ENCODE results near the gene MAP3K2. TPM values are rescaled to one million over a fixed set of nuclear protein-coding genes. Genes with fewer than 3 reads are reported as not detected.

Gene MAP3K2
- total RNA-seq, 1 donor from 2014 or later: 22.2 TPM

DNA sequence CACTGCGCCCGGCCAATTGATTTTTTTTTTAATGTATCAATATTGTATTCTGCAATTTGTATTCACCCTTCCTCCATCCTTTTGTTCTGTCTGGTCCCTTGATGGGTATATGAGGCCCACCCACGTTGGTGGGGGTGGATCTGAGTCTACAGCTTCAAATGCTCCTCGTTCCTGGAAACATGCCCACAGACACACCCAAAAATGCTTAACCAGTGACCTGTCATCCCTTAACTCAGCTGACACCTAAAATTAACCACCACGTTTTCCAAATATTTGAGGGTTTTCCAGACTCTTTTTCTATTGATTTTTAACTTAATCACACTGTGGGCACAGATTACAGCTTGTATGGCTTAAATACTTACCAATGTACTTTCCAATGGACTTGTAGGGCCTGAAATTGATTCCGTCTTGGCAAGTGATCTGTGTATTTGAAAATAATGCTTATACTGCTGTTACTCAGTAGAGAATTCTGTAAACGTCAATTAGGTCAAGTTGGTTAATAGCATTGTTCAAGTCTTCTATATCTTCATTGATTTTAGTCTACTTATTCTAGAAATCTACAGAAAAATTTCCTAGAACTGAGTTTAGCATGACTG is 133.3 kb downstream of the MAP3K2 start:
- intact Hi-C loops (cut with micrococcal nuclease): no loop called here

More for the DNA sequence above, 133.3 kb downstream of the MAP3K2 start:
- Histone ChIP-seq H3K4me1 (no peaks in the 10 kb centered on the region), H3K4me3 (no peak overlapping the region), H3K9me3 (replicated peaks) (no peaks in the 10 kb centered on the region), H3K27me3 (ENCODE audit: low read depth) (no peaks in the 10 kb centered on the region), H3K36me3 (peaks cover 35% of the 10 kb centered on the region), H3K27ac (replicated peaks) (no peak overlapping the region)
- DNase-seq: no peak
- TF ChIP-seq, protein P1, sequence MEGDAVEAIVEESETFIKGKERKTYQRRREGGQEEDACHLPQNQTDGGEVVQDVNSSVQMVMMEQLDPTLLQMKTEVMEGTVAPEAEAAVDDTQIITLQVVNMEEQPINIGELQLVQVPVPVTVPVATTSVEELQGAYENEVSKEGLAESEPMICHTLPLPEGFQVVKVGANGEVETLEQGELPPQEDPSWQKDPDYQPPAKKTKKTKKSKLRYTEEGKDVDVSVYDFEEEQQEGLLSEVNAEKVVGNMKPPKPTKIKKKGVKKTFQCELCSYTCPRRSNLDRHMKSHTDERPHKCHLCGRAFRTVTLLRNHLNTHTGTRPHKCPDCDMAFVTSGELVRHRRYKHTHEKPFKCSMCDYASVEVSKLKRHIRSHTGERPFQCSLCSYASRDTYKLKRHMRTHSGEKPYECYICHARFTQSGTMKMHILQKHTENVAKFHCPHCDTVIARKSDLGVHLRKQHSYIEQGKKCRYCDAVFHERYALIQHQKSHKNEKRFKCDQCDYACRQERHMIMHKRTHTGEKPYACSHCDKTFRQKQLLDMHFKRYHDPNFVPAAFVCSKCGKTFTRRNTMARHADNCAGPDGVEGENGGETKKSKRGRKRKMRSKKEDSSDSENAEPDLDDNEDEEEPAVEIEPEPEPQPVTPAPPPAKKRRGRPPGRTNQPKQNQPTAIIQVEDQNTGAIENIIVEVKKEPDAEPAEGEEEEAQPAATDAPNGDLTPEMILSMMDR (IDR thresholded peaks at IDR 0.05; ENCODE audit: borderline replicate concordance): no peak

Small RNAs within 50 kb of the gene (microRNA-seq; reads per million reads assigned to microRNA genes)
- gene MIR4783: not detected

Other genes with a start within 250 kb of the MAP3K2 start
- gene CYP27C1, start 167.7 kb downstream of the MAP3K2 start, total RNA-seq: 0.11 TPM
- gene ERCC3, start 93.8 kb downstream of the MAP3K2 start, total RNA-seq: 22.4 TPM
- gene PROC, start 30.5 kb upstream of the MAP3K2 start, total RNA-seq: not detected
- gene IWS1, start 138.5 kb upstream of the MAP3K2 start, total RNA-seq: 59.8 TPM
- gene MYO7B, start 147.7 kb upstream of the MAP3K2 start, total RNA-seq: 0.44 TPM